GM12874 (cell line): ENCODE measurements around the gene GDPD4.

Experiments
- TF ChIP-seq, protein P1 (sequence below): IDR thresholded peaks from 2 replicates; pipeline ENCODE4 v1.5.1; 2011; ENCODE audit warnings: low read depth, mild to moderate bottlenecking, control low read depth, low read length, moderate library complexity; ENCODE audit not compliant: insufficient read depth

Gene GDPD4

DNA sequence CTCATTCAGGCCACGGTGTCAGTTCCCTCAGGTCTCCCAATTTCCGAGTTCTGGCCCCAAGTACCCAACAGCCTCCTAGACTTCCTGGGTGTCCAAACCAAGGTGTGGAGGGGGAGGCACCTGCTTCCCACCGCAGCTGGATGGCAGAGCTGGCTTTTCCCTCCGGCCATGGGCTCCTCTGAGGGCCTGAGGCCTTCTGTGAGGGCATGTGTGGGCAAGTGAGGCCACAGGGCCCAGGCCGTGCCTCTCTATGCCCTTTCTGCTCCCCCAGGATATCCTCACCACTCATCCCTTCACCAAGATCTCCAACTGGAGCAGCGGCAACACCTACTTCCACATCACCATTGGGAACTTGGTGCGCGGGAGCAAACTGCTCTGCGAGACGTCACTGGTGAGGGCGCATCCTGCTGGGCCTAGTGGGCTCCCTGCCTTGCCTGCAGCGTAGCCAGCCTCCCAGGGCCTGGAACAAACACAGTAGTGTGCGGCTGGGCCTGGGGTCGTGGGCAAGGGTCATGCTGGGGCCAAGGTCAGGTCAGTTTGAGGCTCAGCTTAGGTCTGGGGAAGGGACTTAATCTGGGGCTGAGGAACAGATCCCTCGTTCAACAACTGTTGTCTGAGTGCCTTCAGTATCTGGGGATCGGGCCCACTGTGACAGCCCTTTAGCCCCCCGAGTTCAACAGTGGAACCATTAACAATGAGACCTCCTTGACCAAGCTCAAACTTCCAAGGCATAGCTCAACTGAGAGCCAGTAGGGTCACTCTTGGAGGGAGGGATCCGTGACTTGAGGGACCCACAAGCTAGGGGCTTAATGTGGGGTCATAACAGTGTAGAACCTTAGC, 87.7 kb downstream of the GDPD4 start:
- TF ChIP-seq, protein P1, sequence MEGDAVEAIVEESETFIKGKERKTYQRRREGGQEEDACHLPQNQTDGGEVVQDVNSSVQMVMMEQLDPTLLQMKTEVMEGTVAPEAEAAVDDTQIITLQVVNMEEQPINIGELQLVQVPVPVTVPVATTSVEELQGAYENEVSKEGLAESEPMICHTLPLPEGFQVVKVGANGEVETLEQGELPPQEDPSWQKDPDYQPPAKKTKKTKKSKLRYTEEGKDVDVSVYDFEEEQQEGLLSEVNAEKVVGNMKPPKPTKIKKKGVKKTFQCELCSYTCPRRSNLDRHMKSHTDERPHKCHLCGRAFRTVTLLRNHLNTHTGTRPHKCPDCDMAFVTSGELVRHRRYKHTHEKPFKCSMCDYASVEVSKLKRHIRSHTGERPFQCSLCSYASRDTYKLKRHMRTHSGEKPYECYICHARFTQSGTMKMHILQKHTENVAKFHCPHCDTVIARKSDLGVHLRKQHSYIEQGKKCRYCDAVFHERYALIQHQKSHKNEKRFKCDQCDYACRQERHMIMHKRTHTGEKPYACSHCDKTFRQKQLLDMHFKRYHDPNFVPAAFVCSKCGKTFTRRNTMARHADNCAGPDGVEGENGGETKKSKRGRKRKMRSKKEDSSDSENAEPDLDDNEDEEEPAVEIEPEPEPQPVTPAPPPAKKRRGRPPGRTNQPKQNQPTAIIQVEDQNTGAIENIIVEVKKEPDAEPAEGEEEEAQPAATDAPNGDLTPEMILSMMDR = no peak

GRCh38 chr11:77213029-77213579, 88.4 kb downstream of the GDPD4 start:
- TF ChIP-seq, protein P1 = no peak

DNA sequence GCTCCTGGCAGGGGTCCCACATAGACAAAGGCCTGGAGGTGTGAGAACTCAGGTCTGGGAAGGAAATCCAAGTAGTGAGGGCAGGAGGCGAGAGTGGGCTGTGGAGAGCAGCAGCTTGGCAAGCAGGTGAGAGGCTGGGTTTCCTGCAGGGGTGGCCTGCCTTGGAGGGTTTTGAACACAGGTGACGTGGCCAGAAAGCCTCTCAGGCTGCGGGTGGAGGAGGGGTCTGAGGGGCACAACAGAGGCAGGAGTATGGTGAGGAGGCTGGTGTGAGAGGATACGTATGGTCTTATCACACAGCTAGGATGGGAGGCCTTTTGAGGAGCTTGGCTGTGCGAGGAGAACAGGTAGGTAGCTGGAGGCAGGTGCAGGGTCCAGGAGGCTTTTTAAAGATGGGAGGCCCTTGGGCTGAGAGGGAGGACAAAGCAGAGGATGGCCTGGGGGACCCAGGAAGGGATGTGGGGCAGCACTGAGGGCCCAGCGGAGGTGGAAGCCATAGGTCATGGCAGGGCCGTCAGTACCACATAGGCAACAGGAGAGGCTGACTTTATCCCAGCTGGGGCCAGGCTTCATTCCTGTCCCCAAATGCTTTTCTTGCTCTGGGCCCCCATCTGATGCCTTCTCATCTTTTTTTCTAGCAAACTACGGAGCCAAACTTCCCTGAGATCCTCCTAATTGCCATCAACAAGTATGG, 89.0 kb downstream of the GDPD4 start:
- TF ChIP-seq, protein P1 = no peak

DNA sequence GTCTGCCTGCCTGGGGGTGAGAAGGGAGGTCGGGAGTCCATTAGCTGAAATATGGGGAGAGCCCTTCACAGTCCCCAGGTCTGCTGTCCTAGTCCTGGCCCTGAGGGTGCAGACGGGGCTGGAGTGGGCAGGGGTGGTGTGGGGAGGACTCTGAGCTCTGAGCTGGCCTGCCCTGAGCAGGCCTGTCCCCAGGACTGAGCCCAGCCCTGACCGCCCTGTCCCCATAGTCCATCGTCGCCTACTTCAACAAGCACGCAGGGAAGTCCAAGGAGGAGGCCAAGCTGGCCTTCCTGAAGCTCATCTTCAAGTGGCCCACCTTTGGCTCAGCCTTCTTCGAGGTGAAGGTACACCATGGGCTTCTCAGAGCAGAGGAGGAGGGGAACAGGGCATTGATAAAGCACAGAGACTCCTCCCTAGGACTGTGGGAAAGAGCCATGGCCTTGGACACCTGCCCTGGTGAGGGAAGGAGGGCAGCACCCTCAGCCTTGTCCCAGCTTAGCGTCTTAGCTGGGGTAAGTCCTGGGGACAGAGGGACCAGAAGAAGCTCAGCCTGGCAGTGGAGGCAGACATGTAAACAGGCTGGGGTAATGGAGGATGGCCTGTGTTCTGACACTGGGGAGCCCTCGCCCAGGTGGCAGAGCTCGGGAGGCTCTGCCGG, 89.8 kb downstream of the GDPD4 start:
- TF ChIP-seq, protein P1 = no peak

DNA sequence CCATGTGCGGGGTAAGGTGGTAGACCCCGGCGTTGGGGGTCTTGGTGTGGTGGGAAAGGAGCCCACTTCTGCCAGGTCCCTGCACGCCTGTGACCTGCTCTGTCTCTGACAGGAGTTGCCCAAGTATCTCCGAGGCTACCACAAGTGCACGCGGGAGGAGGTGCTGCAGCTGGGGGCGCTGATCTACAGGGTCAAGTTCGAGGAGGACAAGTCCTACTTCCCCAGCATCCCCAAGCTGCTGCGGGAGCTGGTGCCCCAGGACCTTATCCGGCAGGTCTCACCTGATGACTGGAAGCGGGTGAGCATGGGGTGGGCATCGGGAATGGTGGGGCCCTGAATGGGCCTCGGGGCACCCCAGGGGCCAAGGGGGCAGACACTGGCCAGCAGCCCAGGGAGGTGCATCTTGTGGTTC, 90.4 kb downstream of the GDPD4 start:
- TF ChIP-seq, protein P1 = no peak

DNA sequence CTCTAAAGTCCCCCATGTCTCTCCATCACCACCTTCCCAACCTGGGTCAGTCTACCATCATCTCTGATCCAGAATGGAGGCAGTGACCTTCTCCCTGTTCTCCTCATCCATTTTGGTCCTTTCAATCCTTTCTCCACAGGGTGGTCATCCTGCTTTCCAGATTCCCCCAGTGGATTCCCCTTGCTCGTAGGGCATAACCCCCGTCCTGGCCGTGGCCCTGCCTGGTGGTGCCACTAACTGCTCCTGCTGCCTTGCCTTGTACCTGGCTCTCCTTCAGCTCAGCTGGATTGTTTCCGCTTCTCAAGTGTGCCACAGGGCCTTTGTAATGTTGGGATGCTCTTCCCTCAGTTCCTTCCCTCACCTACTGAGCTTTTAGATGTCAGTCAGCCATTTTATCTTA, 91.8 kb downstream of the GDPD4 start:
- TF ChIP-seq, protein P1 = no peak

DNA sequence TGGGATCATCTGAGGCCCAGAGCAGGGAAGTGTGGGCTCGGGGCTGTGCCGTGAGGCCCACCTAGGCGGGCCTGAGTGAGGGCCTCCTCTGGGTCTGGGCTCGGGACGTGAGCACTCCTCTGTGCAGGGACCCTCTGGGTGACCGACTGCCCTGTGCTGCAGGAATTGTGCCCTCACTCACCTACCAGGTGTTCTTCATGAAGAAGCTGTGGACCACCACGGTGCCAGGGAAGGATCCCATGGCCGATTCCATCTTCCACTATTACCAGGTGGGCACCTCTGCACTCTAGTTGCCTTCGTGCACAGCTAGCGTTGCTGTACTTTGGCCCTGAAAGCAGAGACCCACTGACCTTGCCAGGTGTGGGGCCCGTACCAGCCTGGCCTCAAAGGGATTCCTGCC, 93.0 kb downstream of the GDPD4 start:
- TF ChIP-seq, protein P1 = no peak
